GM18502 (cell line): ENCODE results near the gene MICU1.

Experiments
- ATAC-seq: cut with Tn5 transposase; IDR thresholded peaks from one replicate; pipeline ENCODE4 v1.9.1; 2021; ENCODE audit warnings: mild to moderate bottlenecking; ENCODE audit not compliant: unreplicated experiment, poor library complexity

MICU1 gene

GRCh38 chr10:72321248-72322029 is 304.4 kb downstream of the MICU1 start:
- no peak for ATAC-seq

GRCh38 chr10:72320676-72321247 is 305.1 kb downstream of the MICU1 start:
- peak; percentile 62 for ATAC-seq

GRCh38 chr10:72319416-72320254 is 306.2 kb downstream of the MICU1 start:
- ATAC-seq, result peak; percentile 62

- no peak for ATAC-seq
Measured at GRCh38 chr10:72318418-72319262, 307.2 kb downstream of the MICU1 start.
